Mucosa of descending colon (tissue), 3 donors: Measurements from ENCODE around the gene HOMER2. TPM values are rescaled to one million over a fixed set of nuclear protein-coding genes. Genes with fewer than 3 reads are reported as not detected.
"Not testable (repeated sequence)": the region's sequence is repeated elsewhere in the genome, so short reads cannot be mapped to it uniquely, and the experiment has no call there.

Experiments used
- ATAC-seq: fragments of 200-7000 bp; cut with Tn5 transposase; one replicate; pipeline ENCODE4 v1.9.1; 2020; ENCODE audit warnings: mild to moderate bottlenecking, moderate library complexity
- DNase-seq, 3 donors: peaks; one replicate each; pipeline ENCODE4 v3.0.0-alpha.2; 2020
- H3K36me3 ChIP-seq: fragments of 200-600 bp; one replicate; pipeline ENCODE4 v1.8.0; 2021; ENCODE audit warnings: low read depth, mild to moderate bottlenecking
- H3K4me1 ChIP-seq: fragments of 200-600 bp; one replicate; pipeline ENCODE4 v1.8.0; 2021; ENCODE audit warnings: low read depth, mild to moderate bottlenecking
- H3K4me3 ChIP-seq: fragments of 200-600 bp; one replicate; pipeline ENCODE4 v1.8.0; 2021; ENCODE audit warnings: mild to moderate bottlenecking
- H3K9me3 ChIP-seq: fragments of 200-600 bp; one replicate; pipeline ENCODE4 v1.8.0; 2021; ENCODE audit warnings: mild to moderate bottlenecking
- intact Hi-C, 2 donors: fragments of 100-400 bp; cut with DNase I in 1 of 2; cut with micrococcal nuclease in 1 of 2; formaldehyde crosslinking; loops; one replicate each; pipeline versions ENCODE4 v1.11.0 to v1.11.1; 2022; cut with DNase I, micrococcal nuclease
- total RNA-seq, 3 donors: library from RNA; stranded (reverse); fragmentation: NEBNext Ultra II Directional in 2 of 3; extraction: Animal tissue kit (Norgen Biotek cat#: 25700) in 2 of 3; gene quantifications; one replicate each; pipeline versions ENCODE4 v1.2.1 to v1.2.4, GENCODE V29; 2021 to 2023
- TF ChIP-seq, protein P1 (sequence below): fragments of 200-600 bp; IDR thresholded peaks from one replicate; pipeline ENCODE4 v1.8.0; 2022; ENCODE audit warnings: antibody characterized with exemption, mild to moderate bottlenecking
- donor health status: DM: no; HTN: no; CAD: no; lungs with moderate emphysema.
- donor health status: DM: no; HTN: no; CAD: no.
- donor health status: DM: no; HTN: yes; CAD: no.

HOMER2 gene
- total RNA-seq, 3 donors from 2014 or later, result 1.9 to 16.3 (median 2.1) TPM

DNA sequence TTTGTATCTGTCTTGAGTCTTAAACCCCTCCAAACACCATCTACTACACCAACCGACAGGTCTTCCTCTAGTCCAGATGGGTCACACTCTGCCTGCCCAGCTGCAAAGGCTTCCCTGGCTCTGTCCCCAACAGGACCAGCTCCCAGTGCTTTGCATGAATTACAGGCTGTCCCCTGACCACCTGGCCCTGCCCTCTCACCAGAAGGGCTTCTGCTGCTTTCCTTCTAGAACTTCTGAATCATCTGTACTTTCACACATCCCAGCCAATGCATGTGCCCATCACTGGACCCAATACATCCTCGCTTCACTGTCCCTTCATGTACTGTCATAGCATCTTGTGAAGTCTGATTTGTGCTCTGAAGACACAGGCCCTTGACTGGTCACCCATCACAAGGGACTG, 53.6 kb downstream of the HOMER2 start:
- Histone ChIP-seq H3K36me3 (no peaks in the 10 kb centered on the region), H3K4me1 (no peaks in the 10 kb centered on the region), H3K9me3 (no peaks in the 10 kb centered on the region), H3K4me3 (no peak overlapping the region)
- no peak for DNase-seq
- ATAC-seq, result no peak
- intact Hi-C loops, result no loop called here
- TF ChIP-seq, protein P1, sequence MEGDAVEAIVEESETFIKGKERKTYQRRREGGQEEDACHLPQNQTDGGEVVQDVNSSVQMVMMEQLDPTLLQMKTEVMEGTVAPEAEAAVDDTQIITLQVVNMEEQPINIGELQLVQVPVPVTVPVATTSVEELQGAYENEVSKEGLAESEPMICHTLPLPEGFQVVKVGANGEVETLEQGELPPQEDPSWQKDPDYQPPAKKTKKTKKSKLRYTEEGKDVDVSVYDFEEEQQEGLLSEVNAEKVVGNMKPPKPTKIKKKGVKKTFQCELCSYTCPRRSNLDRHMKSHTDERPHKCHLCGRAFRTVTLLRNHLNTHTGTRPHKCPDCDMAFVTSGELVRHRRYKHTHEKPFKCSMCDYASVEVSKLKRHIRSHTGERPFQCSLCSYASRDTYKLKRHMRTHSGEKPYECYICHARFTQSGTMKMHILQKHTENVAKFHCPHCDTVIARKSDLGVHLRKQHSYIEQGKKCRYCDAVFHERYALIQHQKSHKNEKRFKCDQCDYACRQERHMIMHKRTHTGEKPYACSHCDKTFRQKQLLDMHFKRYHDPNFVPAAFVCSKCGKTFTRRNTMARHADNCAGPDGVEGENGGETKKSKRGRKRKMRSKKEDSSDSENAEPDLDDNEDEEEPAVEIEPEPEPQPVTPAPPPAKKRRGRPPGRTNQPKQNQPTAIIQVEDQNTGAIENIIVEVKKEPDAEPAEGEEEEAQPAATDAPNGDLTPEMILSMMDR, result no peak

DNA sequence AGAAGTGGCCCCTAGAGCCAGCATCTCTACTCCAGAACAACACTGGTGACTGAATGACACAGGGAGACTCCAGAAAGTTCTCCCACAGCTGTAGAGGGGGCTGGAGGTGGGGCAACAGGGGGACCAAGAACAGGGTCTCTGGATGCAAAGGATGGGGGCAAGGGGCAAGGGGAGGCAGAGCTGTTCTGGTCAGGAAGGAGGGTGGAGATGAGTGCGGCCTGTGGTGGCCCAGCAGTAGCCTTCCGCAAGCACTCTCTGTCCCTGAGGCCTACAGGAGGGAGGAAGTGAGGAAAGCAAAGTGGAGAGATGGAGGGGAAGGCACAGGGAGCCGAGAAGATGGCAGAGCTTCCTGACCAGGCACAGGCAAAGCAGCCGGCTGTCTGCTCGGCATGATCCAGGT, 56.5 kb downstream of the HOMER2 start:
- H3K9me3 ChIP-seq, result no peaks in the 10 kb centered on the region
- H3K36me3 ChIP-seq, result no peaks in the 10 kb centered on the region
- no peaks in the 10 kb centered on the region for H3K4me1 ChIP-seq
- no peak overlapping the region for H3K4me3 ChIP-seq
- intact Hi-C loops, result no loop called here
- TF ChIP-seq, protein P1, result no peak
- no peak for ATAC-seq
- DNase-seq, result no peak

DNA sequence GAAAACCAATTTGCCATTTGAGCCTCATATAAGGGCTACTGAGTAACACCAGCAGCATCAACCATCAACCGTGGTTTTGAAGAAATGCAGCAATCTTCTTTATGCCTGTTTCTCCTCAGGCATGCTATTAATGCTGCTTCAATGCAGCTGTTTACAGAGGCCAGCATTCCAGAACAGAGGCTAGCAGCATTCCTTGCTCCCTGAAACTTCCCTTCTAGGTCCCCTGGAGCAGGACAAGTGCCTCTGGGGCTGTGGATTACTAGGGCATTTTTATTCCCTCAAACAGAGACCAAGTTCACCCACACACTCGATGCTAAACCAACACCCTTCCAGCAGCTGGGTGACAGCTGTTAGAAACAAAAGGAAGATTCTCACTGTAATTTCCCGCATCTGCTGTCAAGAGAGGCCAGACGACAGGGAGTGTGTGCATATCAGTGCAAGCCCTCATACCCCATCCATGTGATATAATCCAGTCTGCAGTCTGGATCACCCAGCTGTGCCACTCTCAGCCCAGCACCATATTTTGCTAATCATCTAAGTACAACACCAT, 57.5 kb downstream of the HOMER2 start:
- Histone ChIP-seq H3K4me1 (no peaks in the 10 kb centered on the region), H3K4me3 (no peak overlapping the region), H3K36me3 (no peaks in the 10 kb centered on the region), H3K9me3 (no peaks in the 10 kb centered on the region)
- DNase-seq (no peak), ATAC-seq (no peak)
- intact Hi-C loops, result no loop called here
- TF ChIP-seq, protein P1, result no peak

DNA sequence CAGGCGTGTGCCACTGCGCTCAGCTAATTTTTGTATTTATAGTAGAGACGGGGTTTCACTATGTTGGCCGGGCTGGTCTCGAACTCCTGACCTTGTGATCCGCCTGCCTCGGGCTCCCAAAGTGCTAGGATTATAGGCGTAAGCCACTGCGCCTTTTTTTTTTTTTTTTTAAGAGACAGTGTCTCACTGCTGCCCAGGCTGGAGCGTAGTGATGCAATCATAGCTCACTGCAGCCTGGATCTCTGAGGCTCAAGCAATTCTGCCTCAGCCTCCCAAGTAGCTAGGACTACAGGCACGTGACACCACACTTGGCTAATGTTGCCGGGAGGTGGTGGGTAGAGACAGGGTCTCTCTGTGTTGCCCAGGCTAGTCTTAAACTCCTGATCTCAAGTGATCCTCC, 59.0 kb downstream of the HOMER2 start:
- intact Hi-C loops, H3K9me3 ChIP-seq, H3K36me3 ChIP-seq, ATAC-seq, H3K4me3 ChIP-seq, DNase-seq, H3K4me1 ChIP-seq: not testable (repeated sequence)

DNA sequence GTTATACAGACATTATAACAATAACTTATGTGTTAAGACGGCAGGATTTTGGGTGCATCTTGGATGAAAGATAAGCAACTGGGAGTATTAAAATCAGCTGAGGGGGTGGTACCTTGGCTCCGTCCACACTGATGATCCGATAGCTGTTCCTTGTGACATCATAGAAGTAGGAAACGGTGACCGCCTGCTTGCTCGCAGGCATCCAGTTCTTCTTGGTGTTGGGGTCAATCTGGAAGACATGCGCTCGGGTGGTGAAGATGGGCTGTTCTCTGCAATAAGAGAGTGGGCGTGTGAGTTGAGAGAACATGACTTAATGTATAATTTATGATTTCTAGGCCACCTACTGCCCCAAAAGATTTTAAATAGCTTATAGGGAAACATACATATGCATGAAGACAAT, 59.9 kb downstream of the HOMER2 start:
- Histone ChIP-seq H3K9me3 (no peaks in the 10 kb centered on the region), H3K4me1 (no peaks in the 10 kb centered on the region), H3K36me3 (no peaks in the 10 kb centered on the region), H3K4me3 (no peak overlapping the region)
- intact Hi-C loops, result no loop called here
- TF ChIP-seq, protein P1, result no peak
- ATAC-seq (no peak), DNase-seq (no peak)

DNA sequence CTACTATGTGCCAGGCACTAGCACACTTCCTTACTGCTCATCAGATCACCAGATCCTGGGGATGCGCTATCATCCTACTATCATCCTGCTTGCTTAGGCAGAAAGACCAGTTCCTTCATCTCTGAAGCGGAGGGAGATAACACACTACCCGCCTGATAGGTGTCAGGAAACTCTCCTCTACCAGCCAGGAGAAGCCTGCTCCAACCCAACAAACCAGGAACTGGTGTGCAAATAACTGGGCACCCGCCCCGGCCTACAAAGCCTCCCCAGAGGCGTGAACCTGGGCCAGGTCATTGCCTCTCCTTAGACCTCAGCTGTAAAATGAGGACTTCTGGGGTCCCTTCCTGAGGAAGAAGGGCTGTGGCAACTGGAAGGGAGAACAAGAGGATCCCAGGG, 61.5 kb downstream of the HOMER2 start:
- no peak for ATAC-seq
- Histone ChIP-seq H3K9me3 (no peaks in the 10 kb centered on the region), H3K36me3 (no peaks in the 10 kb centered on the region), H3K4me1 (no peaks in the 10 kb centered on the region), H3K4me3 (no peak overlapping the region)
- no peak for DNase-seq
- TF ChIP-seq, protein P1, result no peak
- intact Hi-C loops, result no loop called here
